Keratinocyte (primary cell): ENCODE results near the gene TGFB1I1.

Source experiments
- CTCF ChIP-seq, 3 experiments: IDR thresholded peaks in 1 of 3; conservative IDR thresholded peaks in 1 of 3; optimal IDR thresholded peaks in 1 of 3; 2 replicates in 2 of 3; 3 replicates in 1 of 3; pipeline versions ENCODE3 to v1.5.1; 2011; ENCODE audit warnings: low read length in 3 of 3, mild to moderate bottlenecking in 3 of 3, moderate library complexity in 2 of 3, control low read depth in 1 of 3, inconsistent platforms in 1 of 3; ENCODE audit not compliant: insufficient read depth in 2 of 3; ENCODE audit errors: extremely low read depth in 1 of 3
- EZH2 ChIP-seq: IDR thresholded peaks from one replicate; pipeline ENCODE4 v1.6.1; 2012; ENCODE audit warnings: inconsistent platforms, mild to moderate bottlenecking, low read length, moderate library complexity

DNA sequence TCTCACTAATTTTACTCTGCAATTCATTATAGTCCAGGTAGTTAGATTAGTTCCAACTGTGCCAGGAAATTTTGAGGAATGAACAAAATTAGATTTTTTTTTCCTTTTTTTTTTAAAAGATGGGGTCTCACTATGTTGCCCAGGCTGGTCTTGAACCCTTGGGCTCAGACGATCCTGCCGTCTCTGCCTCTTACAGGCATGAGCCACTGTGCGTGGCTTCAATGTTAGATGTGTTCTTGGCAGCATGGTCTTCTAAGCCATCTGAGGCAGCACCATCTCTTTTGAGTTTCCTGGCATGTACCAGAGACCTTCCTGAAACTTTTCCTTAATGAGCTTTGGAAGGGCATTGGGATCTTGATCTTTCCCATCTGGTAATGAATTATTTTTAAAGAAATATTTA is 53.2 kb downstream of the TGFB1I1 start:
- TF ChIP-seq CTCF (optimal IDR thresholded peaks at IDR 0.05 in 1 of 3, IDR thresholded peaks at IDR 0.05 in 1 of 3, conservative IDR thresholded peaks at IDR 0.05 in 1 of 3; ENCODE audit: extremely low read depth in 1 of 3, insufficient read depth in 2 of 3, low read length in 3 of 3) (no peak), EZH2 (no peak)
